GM12878 (cell line): ENCODE results near the gene TKT. TPM values are rescaled to one million over a fixed set of nuclear protein-coding genes. Genes with fewer than 3 reads are reported as not detected.

Source experiments
- ATAC-seq: fragments of 200-7000 bp; cut with Tn5 transposase; 3 replicates; pipeline ENCODE4 v1.9.1; 2020; ENCODE audit warnings: mild to moderate bottlenecking, moderate library complexity
- BruUV-seq: library from RNA; stranded (reverse); fragments of 400-500 nt; replicated peaks from 2 replicates; lab custom pipeline; 2021; lab: Mats Ljungman, UMichigan
- CTCF ChIA-PET: fragments of 300-600 bp; sonication (Branson Sonifier 250); formaldehyde crosslinking; extraction: SDS; loops from one replicate; lab custom pipeline; 2021; ENCODE audit warnings: inconsistent platforms; lab: Yijun Ruan, JAX
- POLR2A ChIA-PET: fragments of 350-600 bp; formaldehyde crosslinking; extraction: SDS; loops from one replicate; lab custom pipeline; 2021; ENCODE audit warnings: inconsistent platforms; lab: Charles Lee
- RAD21 ChIA-PET: fragments of 300-600 bp; sonication (Branson Sonifier 250); formaldehyde crosslinking; loops from one replicate; lab custom pipeline; 2023; ENCODE audit warnings: antibody characterized with exemption; ENCODE audit not compliant: unreplicated experiment; lab: Charles Lee
- SMC1A ChIA-PET: fragments of 300-600 bp; sonication (Branson Sonifier 250); formaldehyde crosslinking; loops from one replicate; lab custom pipeline; 2023; ENCODE audit not compliant: unreplicated experiment, uncharacterized antibody; lab: Charles Lee
- DNase-seq: peaks from one replicate; pipeline ENCODE4 v3.0.0-alpha.2; 2011; ENCODE audit warnings: low read depth, low spot score
- FAIRE-seq: peaks from 3 replicates; lab custom pipeline; 2011; peaks lifted over from hg19 to GRCh38; lab: Jason Lieb, UNC
- H2AFZ ChIP-seq: 2 replicates; pipeline ENCODE4 v1.6.0; 2011; ENCODE audit warnings: low read depth, low read length, control low read depth; ENCODE audit not compliant: control insufficient read depth
- H3K27ac ChIP-seq: 2 replicates; pipeline ENCODE4 v1.5.1; 2011; ENCODE audit warnings: control low read depth; ENCODE audit not compliant: control insufficient read depth, insufficient read depth
- H3K27me3 ChIP-seq, 2 experiments: replicated peaks in 1 of 2; 2 replicates each; pipeline versions ENCODE4 v1.6.0 to v1.6.1; 2011; ENCODE audit warnings: low read length in 1 of 2; ENCODE audit not compliant: control insufficient read depth in 2 of 2, insufficient read depth in 2 of 2
- H3K36me3 ChIP-seq, 2 experiments: 2 replicates each; pipeline ENCODE4 v1.5.1; 2011; ENCODE audit warnings: low read length in 1 of 2; ENCODE audit not compliant: control insufficient read depth in 2 of 2, insufficient read depth in 2 of 2
- H3K4me1 ChIP-seq: 2 replicates; pipeline ENCODE4 v1.6.1; 2011; ENCODE audit warnings: mild to moderate bottlenecking, low read length, moderate library complexity, mixed read lengths; ENCODE audit not compliant: control insufficient read depth, insufficient read depth
- H3K4me2 ChIP-seq: 2 replicates; pipeline ENCODE4 v1.6.0; 2011; ENCODE audit warnings: control low read depth; ENCODE audit not compliant: control insufficient read depth, insufficient read depth
- H3K4me3 ChIP-seq: fragments of 200-600 bp; sonication (generic); 2 replicates; pipeline ENCODE4 v1.5.1; 2016
- H3K79me2 ChIP-seq: 2 replicates; pipeline ENCODE4 v1.6.0; 2011; ENCODE audit warnings: low read length; ENCODE audit not compliant: control insufficient read depth, insufficient read depth
- H3K9ac ChIP-seq: 2 replicates; pipeline ENCODE4 v1.8.0; 2011; ENCODE audit warnings: low read length, control low read depth, mixed read lengths; ENCODE audit not compliant: control insufficient read depth, insufficient read depth
- H3K9me3 ChIP-seq: replicated peaks from 3 replicates; pipeline ENCODE4 v1.5.1; 2011; ENCODE audit warnings: mild to moderate bottlenecking, low read length; ENCODE audit not compliant: control insufficient read depth, insufficient read depth
- H4K20me1 ChIP-seq: 2 replicates; pipeline ENCODE4 v1.6.0; 2011; ENCODE audit not compliant: control insufficient read depth, insufficient read depth
- ATF7 ChIP-seq: fragments of 450-650 bp; IDR thresholded peaks from 2 replicates; pipeline ENCODE4 v1.6.1; 2016; ENCODE audit warnings: low read depth, mild to moderate bottlenecking
- DPF2 ChIP-seq: fragments of 450-650 bp; IDR thresholded peaks from 2 replicates; pipeline ENCODE4 v1.6.1; 2017; ENCODE audit warnings: mild to moderate bottlenecking
- MTA3 ChIP-seq: IDR thresholded peaks from 2 replicates; pipeline ENCODE4 v1.6.1; 2012; ENCODE audit warnings: low read length, inconsistent platforms, borderline replicate concordance
- YBX1 ChIP-seq: fragments of 450-650 bp; IDR thresholded peaks from 2 replicates; pipeline ENCODE4 v1.6.1; 2016; ENCODE audit warnings: antibody characterized with exemption
- ZNF687 ChIP-seq: fragments of 450-650 bp; IDR thresholded peaks from 2 replicates; pipeline ENCODE4 v1.6.1; 2017; ENCODE audit warnings: mild to moderate bottlenecking, moderate library complexity
- in situ Hi-C: fragments of 300-500 bp; cut with MboI; formaldehyde crosslinking; loops from 9 replicates; pipeline ENCODE4 v1.14.3; 2018; ENCODE audit warnings: mixed read lengths
- intact Hi-C: fragments of 100-400 bp; cut with micrococcal nuclease; formaldehyde crosslinking; loops from one replicate; pipeline ENCODE4 v1.14.2; 2022; ENCODE audit not compliant: unreplicated experiment
- polyA plus RNA-seq, 11 experiments: library from polyadenylated mRNA; depleted of rRNA in 4 of 11; unstranded in 6 of 11; stranded (reverse) in 5 of 11; fragments of >200 nt; fragmentation: Nextera tagmentation in 4 of 11; fragmentation: Illumina TruSeq in 1 of 11; extraction: Ambion mirVana in 4 of 11; extraction: Trizol in 1 of 11; gene quantifications; 1 replicate in 1 of 11; 2 replicates in 10 of 11; pipeline versions ENCODE4 v1.2.1 to v1.2.3, GENCODE V29; 2011 to 2016; ENCODE audit warnings: inconsistent platforms in 2 of 11, missing spikeins in 2 of 11, low read depth in 1 of 11
- total RNA-seq, 4 experiments: library from RNA; depleted of rRNA in 3 of 4; stranded (reverse); fragments of >200 nt in 3 of 4; fragmentation: Illumina TruSeq in 1 of 4; extraction: Trizol in 1 of 4; gene quantifications; 2 replicates each; pipeline versions ENCODE4 v1.2.1 to v1.2.3, GENCODE V29; 2013 to 2021
- TF ChIP-seq, protein P1 (sequence below): IDR thresholded peaks from 2 replicates; pipeline ENCODE4 v1.6.1; 2012; ENCODE audit warnings: low read depth, low read length, improper control_type of control experiment
- TF ChIP-seq, protein P2 (sequence below): fragments of 450-650 bp; conservative IDR thresholded peaks from 2 replicates; pipeline ENCODE4 v1.6.1; 2017; ENCODE audit warnings: mild to moderate bottlenecking, moderate library complexity

Gene TKT
- total and polyA plus RNA-seq, 10 of the 15 experiments (the other 5 are each of a cell fraction or from before 2014, with no cell fraction given), result 56.4 to 385 (median 143) TPM

- H4K20me1 ChIP-seq, result no peaks in the 10 kb centered on the region
- in situ Hi-C loops, result no loop called here
- H3K9ac ChIP-seq, result no peak overlapping the region
- H3K4me1 ChIP-seq, result peaks cover 5% of the 10 kb centered on the region
- FAIRE-seq (no peak), ATAC-seq (no peak), DNase-seq (no peak)
- H3K79me2 ChIP-seq, result no peaks in the 10 kb centered on the region
- no peaks in the 10 kb centered on the region for H3K9me3 ChIP-seq
- ChIA-PET POLR2A (interaction anchor here (0.6 kb wide), 1 partner anchor 20 kb away, joined by 5 read pairs; no protein-coding TSS in a partner anchor), RAD21 (no interaction called here), SMC1A (no interaction called here), CTCF (no interaction called here)
- no peak overlapping the region for H3K27ac ChIP-seq
- TF ChIP-seq, protein P1, sequence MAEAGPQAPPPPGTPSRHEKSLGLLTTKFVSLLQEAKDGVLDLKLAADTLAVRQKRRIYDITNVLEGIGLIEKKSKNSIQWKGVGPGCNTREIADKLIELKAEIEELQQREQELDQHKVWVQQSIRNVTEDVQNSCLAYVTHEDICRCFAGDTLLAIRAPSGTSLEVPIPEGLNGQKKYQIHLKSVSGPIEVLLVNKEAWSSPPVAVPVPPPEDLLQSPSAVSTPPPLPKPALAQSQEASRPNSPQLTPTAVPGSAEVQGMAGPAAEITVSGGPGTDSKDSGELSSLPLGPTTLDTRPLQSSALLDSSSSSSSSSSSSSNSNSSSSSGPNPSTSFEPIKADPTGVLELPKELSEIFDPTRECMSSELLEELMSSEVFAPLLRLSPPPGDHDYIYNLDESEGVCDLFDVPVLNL, result no peak
- TF ChIP-seq, protein P2, sequence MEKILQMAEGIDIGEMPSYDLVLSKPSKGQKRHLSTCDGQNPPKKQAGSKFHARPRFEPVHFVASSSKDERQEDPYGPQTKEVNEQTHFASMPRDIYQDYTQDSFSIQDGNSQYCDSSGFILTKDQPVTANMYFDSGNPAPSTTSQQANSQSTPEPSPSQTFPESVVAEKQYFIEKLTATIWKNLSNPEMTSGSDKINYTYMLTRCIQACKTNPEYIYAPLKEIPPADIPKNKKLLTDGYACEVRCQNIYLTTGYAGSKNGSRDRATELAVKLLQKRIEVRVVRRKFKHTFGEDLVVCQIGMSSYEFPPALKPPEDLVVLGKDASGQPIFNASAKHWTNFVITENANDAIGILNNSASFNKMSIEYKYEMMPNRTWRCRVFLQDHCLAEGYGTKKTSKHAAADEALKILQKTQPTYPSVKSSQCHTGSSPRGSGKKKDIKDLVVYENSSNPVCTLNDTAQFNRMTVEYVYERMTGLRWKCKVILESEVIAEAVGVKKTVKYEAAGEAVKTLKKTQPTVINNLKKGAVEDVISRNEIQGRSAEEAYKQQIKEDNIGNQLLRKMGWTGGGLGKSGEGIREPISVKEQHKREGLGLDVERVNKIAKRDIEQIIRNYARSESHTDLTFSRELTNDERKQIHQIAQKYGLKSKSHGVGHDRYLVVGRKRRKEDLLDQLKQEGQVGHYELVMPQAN, result no peak
- TF ChIP-seq YBX1, result no peak
- no peak for TF ChIP-seq ZNF687
- no peak for TF ChIP-seq DPF2
- no peak for TF ChIP-seq MTA3
- no peak for TF ChIP-seq ATF7
- no TSS peak for BruUV-seq
- intact Hi-C loops, result no loop called here
- no peak overlapping the region for H3K4me3 ChIP-seq
- no peaks in the 10 kb centered on the region for H3K36me3 ChIP-seq
- H2AFZ ChIP-seq, result no peak overlapping the region
- no peaks in the 10 kb centered on the region for H3K27me3 ChIP-seq
- H3K4me2 ChIP-seq, result no peak overlapping the region
Measured at GRCh38 chr3:53267766-53268165, 11.9 kb upstream of the TKT start.
